K562 (cell line): ENCODE measurements around the gene ELMOD2. TPM values are rescaled to one million over a fixed set of nuclear protein-coding genes. Genes with fewer than 3 reads are reported as not detected.

Experiments used
- CHAMP1 ChIP-seq: fragments of 450-650 bp; IDR thresholded peaks from 2 replicates; pipeline ENCODE4 v1.6.1; 2016; ENCODE audit warnings: mild to moderate bottlenecking
- DIDO1 ChIP-seq: fragments of 450-650 bp; IDR thresholded peaks from 2 replicates; pipeline ENCODE4 v1.6.1; 2016; ENCODE audit warnings: low read depth, missing biosample characterization, missing genetic modification characterization
- ELF1 ChIP-seq: fragments of 200-800 bp; sonication (Bioruptor generic); IDR thresholded peaks from 2 replicates; pipeline ENCODE4 v1.6.1; 2016; ENCODE audit warnings: missing genetic modification characterization, missing compliant biosample characterization
- ETV1 ChIP-seq: fragments of 450-650 bp; conservative IDR thresholded peaks from 2 replicates; pipeline ENCODE4 v1.6.1; 2016; ENCODE audit warnings: missing genetic modification characterization, control low read depth, low read depth, missing compliant biosample characterization
- HES1 ChIP-seq: fragments of 450-650 bp; IDR thresholded peaks from 2 replicates; pipeline ENCODE4 v1.6.1; 2016; ENCODE audit warnings: low read depth, mild to moderate bottlenecking, moderate library complexity
- L3MBTL2 ChIP-seq: fragments of 450-650 bp; IDR thresholded peaks from 2 replicates; pipeline ENCODE4 v1.6.1; 2016; ENCODE audit warnings: mild to moderate bottlenecking, moderate library complexity
- MAX ChIP-seq: sonication (generic); formaldehyde crosslinking; IDR thresholded peaks from 2 replicates; pipeline ENCODE4 v1.9.0; 2022; ENCODE audit warnings: mild to moderate bottlenecking, missing genetic modification reagents
- MEIS2 ChIP-seq: fragments of 450-650 bp; IDR thresholded peaks from 2 replicates; pipeline ENCODE4 v1.6.1; 2014; ENCODE audit warnings: mild to moderate bottlenecking; ENCODE audit not compliant: partially characterized antibody
- NCOA1 ChIP-seq: fragments of 450-650 bp; IDR thresholded peaks from 2 replicates; pipeline ENCODE4 v1.6.1; 2016; ENCODE audit warnings: low read depth
- RAD21 ChIP-seq, 2 experiments: fragments of 250-450 bp in 1 of 2; fragments of 450-650 bp in 1 of 2; sonication (Bioruptor Pico) in 1 of 2; formaldehyde crosslinking in 1 of 2; IDR thresholded peaks in 1 of 2; conservative IDR thresholded peaks in 1 of 2; 2 replicates each; pipeline versions ENCODE4 v1.4.0 to v1.8.0; 2020 to 2022; ENCODE audit warnings: mild to moderate bottlenecking in 2 of 2, moderate library complexity in 1 of 2
- RBBP5 ChIP-seq: fragments of 200-600 bp; sonication (generic); IDR thresholded peaks from 2 replicates; pipeline ENCODE4 v1.6.1; 2012; ENCODE audit warnings: borderline replicate concordance, mild to moderate bottlenecking, low read length, control low read depth, inconsistent platforms; ENCODE audit not compliant: insufficient read depth, poor library complexity, severe bottlenecking
- SMC3 ChIP-seq: conservative IDR thresholded peaks from 2 replicates; pipeline ENCODE4 v1.6.1; 2011; ENCODE audit warnings: low read depth, low read length, improper control_type of control experiment; ENCODE audit not compliant: insufficient read depth
- SUPT5H ChIP-seq: fragments of 450-650 bp; IDR thresholded peaks from 2 replicates; pipeline ENCODE4 v1.6.1; 2016
- YBX1 ChIP-seq: fragments of 450-650 bp; IDR thresholded peaks from 2 replicates; pipeline ENCODE4 v1.7.1; 2016; ENCODE audit warnings: mild to moderate bottlenecking
- YY1 ChIP-seq, 3 experiments: IDR thresholded peaks; 2 replicates each; pipeline ENCODE4 v1.6.1; 2011; ENCODE audit warnings: low read length in 2 of 3, mild to moderate bottlenecking in 2 of 3, moderate library complexity in 2 of 3, borderline replicate concordance in 1 of 3, control low read depth in 1 of 3, low read depth in 1 of 3; ENCODE audit not compliant: insufficient read depth in 3 of 3, insufficient replicate concordance in 2 of 3, control insufficient read depth in 1 of 3, insufficient read length in 1 of 3; ENCODE audit errors: extremely low read depth in 1 of 3
- polyA plus RNA-seq, 8 experiments: library from polyadenylated mRNA; depleted of rRNA in 4 of 8; stranded (reverse) in 5 of 8; unstranded in 3 of 8; fragments of >200 nt; fragmentation: Nextera tagmentation in 2 of 8; fragmentation: Illumina TruSeq in 1 of 8; extraction: Ambion mirVana in 2 of 8; extraction: Trizol in 1 of 8; gene quantifications; 2 replicates each; pipeline versions ENCODE4 v1.2.1 to v1.2.3, GENCODE V29; 2011 to 2014; ENCODE audit warnings: inconsistent platforms in 1 of 8, missing spikeins in 1 of 8
- total RNA-seq, 7 experiments: library from RNA; depleted of rRNA in 6 of 7; stranded (reverse); fragments of >200 nt in 6 of 7; fragmentation: Illumina TruSeq in 2 of 7; extraction: Trizol in 2 of 7; gene quantifications; 2 replicates each; pipeline versions ENCODE4 v1.2.1 to v1.2.3, GENCODE V29; 2011 to 2021; ENCODE audit warnings: low replicate concordance in 1 of 7
- TF ChIP-seq, protein P1 (sequence below): fragments of 450-650 bp; IDR thresholded peaks from 2 replicates; pipeline ENCODE4 v1.6.1; 2016

ELMOD2 gene
- total and polyA plus RNA-seq, 9 of the 15 experiments (the other 6 are each of a cell fraction or from before 2014, with no cell fraction given): 11.0 to 23.3 (median 14.3) TPM

- TF ChIP-seq MAX (CRISPR knock-in tag) (peak; percentile 48; the same call in 1 of the 2 replicates), ELF1 (tag) (peak; percentile 96), HES1 (no peak), MEIS2 (no peak), YBX1 (no peak), NCOA1 (peak; percentile 80; the same call in 1 of the 2 replicates), SUPT5H (peak; percentile 86), YY1 (IDR thresholded peaks at IDR 0.05; ENCODE audit: borderline replicate concordance in 1 of 3, control insufficient read depth in 1 of 3, extremely low read depth in 1 of 3, insufficient read depth in 3 of 3, insufficient read length in 1 of 3, insufficient replicate concordance in 2 of 3, low read depth in 1 of 3, low read length in 2 of 3) (peak in 1 of 3 experiments; percentile 7), DIDO1 (no peak), CHAMP1 (peak; percentile 78), L3MBTL2 (peak; percentile 97), SMC3 (0 out of 2 replicates have a peak, but pooled peaks have one; percentile 25), RBBP5 (peak; percentile 95), ETV1 (tag) (peak; percentile 61; the same call in 1 of the 2 replicates), RAD21 (CRISPR knock-in tag; conservative IDR thresholded peaks at IDR 0.05 in 1 of 2, IDR thresholded peaks at IDR 0.05 in 1 of 2) (peak; percentile 33 to 37; a peak in 3 of 4 replicates)
- TF ChIP-seq, protein P1, sequence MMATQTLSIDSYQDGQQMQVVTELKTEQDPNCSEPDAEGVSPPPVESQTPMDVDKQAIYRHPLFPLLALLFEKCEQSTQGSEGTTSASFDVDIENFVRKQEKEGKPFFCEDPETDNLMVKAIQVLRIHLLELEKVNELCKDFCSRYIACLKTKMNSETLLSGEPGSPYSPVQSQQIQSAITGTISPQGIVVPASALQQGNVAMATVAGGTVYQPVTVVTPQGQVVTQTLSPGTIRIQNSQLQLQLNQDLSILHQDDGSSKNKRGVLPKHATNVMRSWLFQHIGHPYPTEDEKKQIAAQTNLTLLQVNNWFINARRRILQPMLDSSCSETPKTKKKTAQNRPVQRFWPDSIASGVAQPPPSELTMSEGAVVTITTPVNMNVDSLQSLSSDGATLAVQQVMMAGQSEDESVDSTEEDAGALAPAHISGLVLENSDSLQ: 0 out of 2 replicates have a peak, but pooled peaks have one; percentile 40
These were observed at the start of gene ELMOD2 (continued) for GRCh38 chr4:140523857-140524742.
